ENCODE data around the gene HK2. TPM values are rescaled to one million over a fixed set of nuclear protein-coding genes. Genes with fewer than 3 reads are reported as not detected.
"Not testable (repeated sequence)": the region's sequence is repeated elsewhere in the genome, so short reads cannot be mapped to it uniquely, and the experiment has no call there.

HK2 gene
- total and polyA plus RNA-seq, 7 donors, result 14.3 to 229 (median 84.2) TPM

- Histone ChIP-seq H3K4me3 (no peak overlapping the region), H3K27ac (peak overlapping the region; percentile 30), H3K27me3 (ENCODE audit: insufficient read depth in 3 of 3, low read length in 2 of 3) (no peaks in the 10 kb centered on the region), H3K36me3 (ENCODE audit: insufficient read depth in 1 of 2, low read depth in 1 of 2) (peaks cover 0 to 15% of the 10 kb centered on the region in 2 donors), H3K4me1 (peaks cover 52% of the 10 kb centered on the region), H3K9me3 (no peaks in the 10 kb centered on the region)
- DNase-seq, result no peak
- TF ChIP-seq CTCF (IDR thresholded peaks at IDR 0.05), result no peak
- WGBS, 3 donors, result 84 to 91% (median 87%) methylated on average over 8 of the region's 8 CpGs
- intact Hi-C loops (cut with DNase I), result no loop called here
- ATAC-seq, result no peak
Measured at GRCh38 chr2:74851191-74851566, 17.3 kb downstream of the HK2 start.

- Histone ChIP-seq H3K4me1 (peaks cover 33% of the 10 kb centered on the region), H3K36me3 (ENCODE audit: insufficient read depth in 1 of 2, low read depth in 1 of 2) (peaks cover 7 to 23% of the 10 kb centered on the region in 2 donors)
- DNase-seq; H3K27me3 ChIP-seq (ENCODE audit: insufficient read depth in 3 of 3, low read length in 2 of 3); H3K27ac ChIP-seq; ATAC-seq; intact Hi-C loops (cut with DNase I); H3K4me3 ChIP-seq; H3K9me3 ChIP-seq: not testable (repeated sequence)
- WGBS, 3 donors, result 87 to 93% (median 93%) methylated on average over 8 of the region's 8 CpGs
Measured at GRCh38 chr2:74853360-74853759, 19.4 kb downstream of the HK2 start.

- DNase-seq, result no peak
- Histone ChIP-seq H3K27ac (no peak overlapping the region), H3K4me1 (peaks cover 23% of the 10 kb centered on the region), H3K27me3 (ENCODE audit: insufficient read depth in 3 of 3, low read length in 2 of 3) (no peaks in the 10 kb centered on the region), H3K9me3 (no peaks in the 10 kb centered on the region), H3K4me3 (no peak overlapping the region), H3K36me3 (ENCODE audit: insufficient read depth in 1 of 2, low read depth in 1 of 2) (peaks cover 7 to 23% of the 10 kb centered on the region in 2 donors)
- no peak for ATAC-seq
- intact Hi-C loops (cut with DNase I), result no loop called here
- WGBS, 3 donors, result 94 to 97% (median 96%) methylated on average over 4 of the region's 4 CpGs
- TF ChIP-seq CTCF (IDR thresholded peaks at IDR 0.05), result no peak
Measured at GRCh38 chr2:74854401-74854800, 20.5 kb downstream of the HK2 start.

GRCh38 chr2:74855114-74855707 is 21.3 kb downstream of the HK2 start:
- H3K27me3 ChIP-seq (ENCODE audit: insufficient read depth in 3 of 3, low read length in 2 of 3); H3K4me3 ChIP-seq; intact Hi-C loops (cut with DNase I); H3K27ac ChIP-seq; H3K9me3 ChIP-seq; ATAC-seq; DNase-seq: not testable (repeated sequence)
- peaks cover 15% of the 10 kb centered on the region for H3K4me1 ChIP-seq
- 92 to 97% (median 97%) methylated on average over 16 of the region's 16 CpGs for WGBS, 3 donors
- peaks cover 7 to 23% of the 10 kb centered on the region in 2 donors for H3K36me3 ChIP-seq (ENCODE audit: insufficient read depth in 1 of 2, low read depth in 1 of 2)

- whole genome bisulfite sequencing, 3 donors, result 59 to 70% (median 60%) methylated on average over 10 of the region's 10 CpGs
- H3K9me3 ChIP-seq, result no peaks in the 10 kb centered on the region
- H3K27me3 ChIP-seq (ENCODE audit: insufficient read depth in 3 of 3, low read length in 2 of 3), result no peaks in the 10 kb centered on the region
- TF ChIP-seq CTCF (IDR thresholded peaks at IDR 0.05), result no peak
- H3K27ac ChIP-seq, result no peak overlapping the region
- H3K36me3 ChIP-seq (ENCODE audit: insufficient read depth in 1 of 2, low read depth in 1 of 2), result peaks cover 7 to 23% of the 10 kb centered on the region in 2 donors
- H3K4me3 ChIP-seq, result no peak overlapping the region
- DNase-seq, result no peak
- intact Hi-C loops (cut with DNase I), result no loop called here
- peaks cover 10% of the 10 kb centered on the region for H3K4me1 ChIP-seq
- ATAC-seq, result peak in 2 of 4 donors; percentile 34 to 38
Measured at GRCh38 chr2:74856004-74856578, 22.2 kb downstream of the HK2 start.
